Liver (tissue), 9 donors: ENCODE data around the gene CEACAM7. TPM values are rescaled to one million over a fixed set of nuclear protein-coding genes. Genes with fewer than 3 reads are reported as not detected.

Experiments
- DNase-seq: peaks from one replicate; pipeline ENCODE4 v3.0.0-alpha.2; 2017; ENCODE audit warnings: low spot score
- H3K27ac ChIP-seq, 2 donors: one replicate each; pipeline ENCODE4 v1.7.0; 2013; ENCODE audit warnings: inconsistent platforms in 2 of 2, low read length in 2 of 2, control low read depth in 1 of 2, low read depth in 1 of 2, mild to moderate bottlenecking in 1 of 2
- H3K27me3 ChIP-seq, 4 donors: one replicate each; pipeline versions ENCODE4 v1.6.1 to v1.7.0; 2013; ENCODE audit warnings: low read length in 3 of 4, inconsistent platforms in 1 of 4, mild to moderate bottlenecking in 1 of 4, moderate library complexity in 1 of 4; ENCODE audit not compliant: control insufficient read depth in 4 of 4, insufficient read depth in 4 of 4
- H3K36me3 ChIP-seq, 4 donors: one replicate each; pipeline versions ENCODE4 v1.6.1 to v1.7.0; 2013; ENCODE audit warnings: low read length in 3 of 4, mild to moderate bottlenecking in 3 of 4, low read depth in 1 of 4, moderate library complexity in 1 of 4; ENCODE audit not compliant: control insufficient read depth in 4 of 4, insufficient read depth in 3 of 4
- H3K4me1 ChIP-seq, 4 donors: one replicate each; pipeline versions ENCODE4 v1.6.1 to v1.7.0; 2013; ENCODE audit warnings: low read length in 3 of 4, mild to moderate bottlenecking in 3 of 4, moderate library complexity in 1 of 4; ENCODE audit not compliant: control insufficient read depth in 4 of 4, insufficient read depth in 4 of 4
- H3K4me3 ChIP-seq, 3 donors: one replicate each; pipeline versions ENCODE4 v1.6.1 to v1.7.0; 2013; ENCODE audit warnings: low read length in 3 of 3, control low read depth in 1 of 3, low read depth in 1 of 3, mild to moderate bottlenecking in 1 of 3
- H3K9ac ChIP-seq, 2 donors: one replicate each; pipeline ENCODE4 v1.7.0; 2013; ENCODE audit warnings: low read length in 2 of 2, mild to moderate bottlenecking in 2 of 2, moderate library complexity in 2 of 2, control low read depth in 1 of 2, low read depth in 1 of 2
- H3K9me3 ChIP-seq, 4 donors: one replicate each; pipeline versions ENCODE4 v1.6.1 to v1.7.0; 2013; ENCODE audit warnings: low read length in 3 of 4; ENCODE audit not compliant: control insufficient read depth in 4 of 4
- FOXA1 ChIP-seq: IDR thresholded peaks from 2 replicates; pipeline ENCODE4 v1.6.1; 2016; ENCODE audit warnings: antibody characterized with exemption
- GABPA ChIP-seq, 2 donors: IDR thresholded peaks in 1 of 2; conservative IDR thresholded peaks in 1 of 2; 2 replicates each; pipeline ENCODE4 v1.6.1; 2016; ENCODE audit warnings: antibody characterized with exemption in 2 of 2, mild to moderate bottlenecking in 1 of 2, moderate library complexity in 1 of 2
- HNF4A ChIP-seq, 2 donors: conservative IDR thresholded peaks; 2 replicates each; pipeline ENCODE4 v1.6.1; 2016; ENCODE audit warnings: antibody characterized with exemption in 2 of 2, mild to moderate bottlenecking in 2 of 2
- JUND ChIP-seq, 2 donors: IDR thresholded peaks; 2 replicates each; pipeline ENCODE4 v1.6.1; 2016; ENCODE audit warnings: antibody characterized with exemption in 2 of 2
- NR2F2 ChIP-seq: IDR thresholded peaks from 2 replicates; pipeline ENCODE4 v1.6.1; 2016; ENCODE audit warnings: antibody characterized with exemption
- RAD21 ChIP-seq, 2 donors: IDR thresholded peaks; 2 replicates each; pipeline ENCODE4 v1.6.1; 2016; ENCODE audit warnings: antibody characterized with exemption in 2 of 2, mild to moderate bottlenecking in 2 of 2
- RXRA ChIP-seq, 2 donors: IDR thresholded peaks; 2 replicates each; pipeline ENCODE4 v1.6.1; 2017 to 2018; ENCODE audit warnings: antibody characterized with exemption in 2 of 2, mild to moderate bottlenecking in 1 of 2
- SP1 ChIP-seq: IDR thresholded peaks from 2 replicates; pipeline ENCODE4 v1.6.1; 2018; ENCODE audit warnings: antibody characterized with exemption, mild to moderate bottlenecking
- TAF1 ChIP-seq: conservative IDR thresholded peaks from 2 replicates; pipeline ENCODE4 v1.6.1; 2016; ENCODE audit warnings: antibody characterized with exemption, mild to moderate bottlenecking
- YY1 ChIP-seq: IDR thresholded peaks from 2 replicates; pipeline ENCODE4 v1.6.1; 2016; ENCODE audit warnings: antibody characterized with exemption, mild to moderate bottlenecking
- WGBS: extraction: QIAGEN DNeasy Blood & Tissue Kit; methylation state at CpG from one replicate; pipeline ENCODE4 v1.1.7; 2013; 5-methylcytosine and 5-hydroxymethylcytosine counted together
- polyA plus RNA-seq, 2 donors: library from polyadenylated mRNA; stranded (reverse) in 1 of 2; unstranded in 1 of 2; fragments of 200-250 nt in 1 of 2; fragments of >200 nt in 1 of 2; fragmentation: Nextera tagmentation in 1 of 2; extraction: Ambion mirVana in 1 of 2; gene quantifications; one replicate each; pipeline versions ENCODE4 v1.2.1 to v1.2.3, GENCODE V29; 2013 to 2015
- total RNA-seq, 2 donors: library from RNA; depleted of rRNA; stranded (reverse); fragments of >200 nt; gene quantifications; one replicate each; pipeline ENCODE4 v1.2.3, GENCODE V29; 2014
- TF ChIP-seq, protein P1 (sequence below): IDR thresholded peaks from 2 replicates; pipeline ENCODE4 v1.6.1; 2016; ENCODE audit warnings: antibody characterized with exemption, mild to moderate bottlenecking
- TF ChIP-seq, protein P2 (sequence below): fragments of 150-350 bp; IDR thresholded peaks from 2 replicates; pipeline ENCODE4 v1.5.1; 2017; ENCODE audit warnings: improper control_type of control experiment, low read depth, low read length; ENCODE audit not compliant: missing input control
- TF ChIP-seq, protein P3 (sequence below): IDR thresholded peaks from 2 replicates; pipeline ENCODE4 v1.6.1; 2016; ENCODE audit warnings: antibody characterized with exemption
- TF ChIP-seq, protein P4 (sequence below): IDR thresholded peaks from 2 replicates; pipeline ENCODE4 v1.6.1; 2016; ENCODE audit warnings: antibody characterized with exemption
- TF ChIP-seq, protein P5 (sequence below): IDR thresholded peaks from 2 replicates; pipeline ENCODE4 v1.6.1; 2016; ENCODE audit warnings: antibody characterized with exemption
- donor health status: healthy.
- donor health status: healthy.
- donor health status: healthy.
- donor health status: healthy.
- donor health status: healthy.

The CEACAM7 gene
- total and polyA plus RNA-seq, 4 donors: 0.03 TPM; not detected in 3

DNA sequence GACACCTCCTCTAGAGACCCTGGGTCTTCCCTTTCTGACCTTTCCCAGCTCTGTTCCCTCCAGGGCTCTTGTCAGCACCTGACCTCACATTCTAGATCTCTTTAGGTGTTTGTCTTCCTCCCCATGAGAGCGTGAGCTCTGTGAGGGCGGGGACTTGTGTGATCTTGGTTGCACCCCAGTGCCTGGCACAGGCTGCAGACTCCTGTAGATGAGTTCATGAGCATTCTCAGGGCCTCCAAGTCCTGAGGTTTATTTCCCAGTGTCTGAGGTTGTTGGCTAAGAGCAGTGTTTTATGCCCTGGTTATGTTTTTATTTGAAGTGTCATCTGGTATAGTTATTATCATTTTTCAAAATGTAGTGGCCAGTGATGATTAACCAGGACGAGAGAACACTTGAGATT, 61.8 kb downstream of the CEACAM7 start:
- H3K36me3 ChIP-seq: no peaks in the 10 kb centered on the region
- no peak overlapping the region for H3K9ac ChIP-seq
- H3K27me3 ChIP-seq: peaks cover 0 to 3% (median 1%) of the 10 kb centered on the region in 4 donors
- peaks cover 0 to 2% (median 0%) of the 10 kb centered on the region in 4 donors for H3K4me1 ChIP-seq
- no peak overlapping the region for H3K27ac ChIP-seq
- no peak overlapping the region for H3K4me3 ChIP-seq
- 38% methylated on average over 3 of the region's 3 CpGs for WGBS
- H3K9me3 ChIP-seq: peaks cover 0 to 10% (median 4%) of the 10 kb centered on the region in 4 donors
- no peak for DNase-seq
- TF ChIP-seq TAF1 (no peak), FOXA1 (no peak), JUND (IDR thresholded peaks at IDR 0.05) (no peak), YY1 (no peak), RXRA (IDR thresholded peaks at IDR 0.05) (no peak), GABPA (IDR thresholded peaks at IDR 0.05 in 1 of 2, conservative IDR thresholded peaks at IDR 0.05 in 1 of 2) (no peak)
- TF ChIP-seq, protein P1, sequence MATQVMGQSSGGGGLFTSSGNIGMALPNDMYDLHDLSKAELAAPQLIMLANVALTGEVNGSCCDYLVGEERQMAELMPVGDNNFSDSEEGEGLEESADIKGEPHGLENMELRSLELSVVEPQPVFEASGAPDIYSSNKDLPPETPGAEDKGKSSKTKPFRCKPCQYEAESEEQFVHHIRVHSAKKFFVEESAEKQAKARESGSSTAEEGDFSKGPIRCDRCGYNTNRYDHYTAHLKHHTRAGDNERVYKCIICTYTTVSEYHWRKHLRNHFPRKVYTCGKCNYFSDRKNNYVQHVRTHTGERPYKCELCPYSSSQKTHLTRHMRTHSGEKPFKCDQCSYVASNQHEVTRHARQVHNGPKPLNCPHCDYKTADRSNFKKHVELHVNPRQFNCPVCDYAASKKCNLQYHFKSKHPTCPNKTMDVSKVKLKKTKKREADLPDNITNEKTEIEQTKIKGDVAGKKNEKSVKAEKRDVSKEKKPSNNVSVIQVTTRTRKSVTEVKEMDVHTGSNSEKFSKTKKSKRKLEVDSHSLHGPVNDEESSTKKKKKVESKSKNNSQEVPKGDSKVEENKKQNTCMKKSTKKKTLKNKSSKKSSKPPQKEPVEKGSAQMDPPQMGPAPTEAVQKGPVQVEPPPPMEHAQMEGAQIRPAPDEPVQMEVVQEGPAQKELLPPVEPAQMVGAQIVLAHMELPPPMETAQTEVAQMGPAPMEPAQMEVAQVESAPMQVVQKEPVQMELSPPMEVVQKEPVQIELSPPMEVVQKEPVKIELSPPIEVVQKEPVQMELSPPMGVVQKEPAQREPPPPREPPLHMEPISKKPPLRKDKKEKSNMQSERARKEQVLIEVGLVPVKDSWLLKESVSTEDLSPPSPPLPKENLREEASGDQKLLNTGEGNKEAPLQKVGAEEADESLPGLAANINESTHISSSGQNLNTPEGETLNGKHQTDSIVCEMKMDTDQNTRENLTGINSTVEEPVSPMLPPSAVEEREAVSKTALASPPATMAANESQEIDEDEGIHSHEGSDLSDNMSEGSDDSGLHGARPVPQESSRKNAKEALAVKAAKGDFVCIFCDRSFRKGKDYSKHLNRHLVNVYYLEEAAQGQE: no peak

DNA sequence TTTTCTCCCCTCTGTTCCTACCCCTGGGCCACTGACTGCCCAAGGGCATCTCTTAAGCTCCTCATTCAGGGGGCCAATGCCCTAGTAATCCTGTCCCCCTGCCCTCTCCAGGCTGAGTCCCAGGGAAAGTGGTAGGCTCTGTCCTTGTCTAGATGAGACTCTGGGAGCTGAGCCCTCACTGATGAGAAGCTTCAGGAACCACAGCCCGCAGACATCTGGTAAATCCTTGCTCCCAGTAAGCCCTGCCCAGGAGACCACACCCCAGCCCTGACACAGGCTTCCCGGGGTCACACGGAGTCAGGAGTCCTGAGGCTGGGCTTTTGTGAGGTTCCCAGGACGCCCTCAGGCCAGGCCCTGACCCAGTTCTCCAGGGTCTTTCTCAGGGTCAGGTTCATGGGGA, 63.1 kb downstream of the CEACAM7 start:
- no peak for TF ChIP-seq YY1
- TF ChIP-seq, protein P2, sequence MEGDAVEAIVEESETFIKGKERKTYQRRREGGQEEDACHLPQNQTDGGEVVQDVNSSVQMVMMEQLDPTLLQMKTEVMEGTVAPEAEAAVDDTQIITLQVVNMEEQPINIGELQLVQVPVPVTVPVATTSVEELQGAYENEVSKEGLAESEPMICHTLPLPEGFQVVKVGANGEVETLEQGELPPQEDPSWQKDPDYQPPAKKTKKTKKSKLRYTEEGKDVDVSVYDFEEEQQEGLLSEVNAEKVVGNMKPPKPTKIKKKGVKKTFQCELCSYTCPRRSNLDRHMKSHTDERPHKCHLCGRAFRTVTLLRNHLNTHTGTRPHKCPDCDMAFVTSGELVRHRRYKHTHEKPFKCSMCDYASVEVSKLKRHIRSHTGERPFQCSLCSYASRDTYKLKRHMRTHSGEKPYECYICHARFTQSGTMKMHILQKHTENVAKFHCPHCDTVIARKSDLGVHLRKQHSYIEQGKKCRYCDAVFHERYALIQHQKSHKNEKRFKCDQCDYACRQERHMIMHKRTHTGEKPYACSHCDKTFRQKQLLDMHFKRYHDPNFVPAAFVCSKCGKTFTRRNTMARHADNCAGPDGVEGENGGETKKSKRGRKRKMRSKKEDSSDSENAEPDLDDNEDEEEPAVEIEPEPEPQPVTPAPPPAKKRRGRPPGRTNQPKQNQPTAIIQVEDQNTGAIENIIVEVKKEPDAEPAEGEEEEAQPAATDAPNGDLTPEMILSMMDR: no peak
- TF ChIP-seq, protein P3, sequence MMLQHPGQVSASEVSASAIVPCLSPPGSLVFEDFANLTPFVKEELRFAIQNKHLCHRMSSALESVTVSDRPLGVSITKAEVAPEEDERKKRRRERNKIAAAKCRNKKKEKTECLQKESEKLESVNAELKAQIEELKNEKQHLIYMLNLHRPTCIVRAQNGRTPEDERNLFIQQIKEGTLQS: no peak
- no peak for TF ChIP-seq HNF4A (conservative IDR thresholded peaks at IDR 0.05)
- TF ChIP-seq RAD21 (IDR thresholded peaks at IDR 0.05): no peak
- no peak for TF ChIP-seq NR2F2
- TF ChIP-seq, protein P4, sequence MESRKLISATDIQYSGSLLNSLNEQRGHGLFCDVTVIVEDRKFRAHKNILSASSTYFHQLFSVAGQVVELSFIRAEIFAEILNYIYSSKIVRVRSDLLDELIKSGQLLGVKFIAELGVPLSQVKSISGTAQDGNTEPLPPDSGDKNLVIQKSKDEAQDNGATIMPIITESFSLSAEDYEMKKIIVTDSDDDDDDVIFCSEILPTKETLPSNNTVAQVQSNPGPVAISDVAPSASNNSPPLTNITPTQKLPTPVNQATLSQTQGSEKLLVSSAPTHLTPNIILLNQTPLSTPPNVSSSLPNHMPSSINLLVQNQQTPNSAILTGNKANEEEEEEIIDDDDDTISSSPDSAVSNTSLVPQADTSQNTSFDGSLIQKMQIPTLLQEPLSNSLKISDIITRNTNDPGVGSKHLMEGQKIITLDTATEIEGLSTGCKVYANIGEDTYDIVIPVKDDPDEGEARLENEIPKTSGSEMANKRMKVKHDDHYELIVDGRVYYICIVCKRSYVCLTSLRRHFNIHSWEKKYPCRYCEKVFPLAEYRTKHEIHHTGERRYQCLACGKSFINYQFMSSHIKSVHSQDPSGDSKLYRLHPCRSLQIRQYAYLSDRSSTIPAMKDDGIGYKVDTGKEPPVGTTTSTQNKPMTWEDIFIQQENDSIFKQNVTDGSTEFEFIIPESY: no peak
- TF ChIP-seq, protein P5, sequence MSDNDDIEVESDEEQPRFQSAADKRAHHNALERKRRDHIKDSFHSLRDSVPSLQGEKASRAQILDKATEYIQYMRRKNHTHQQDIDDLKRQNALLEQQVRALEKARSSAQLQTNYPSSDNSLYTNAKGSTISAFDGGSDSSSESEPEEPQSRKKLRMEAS: no peak
- no peak for TF ChIP-seq FOXA1
- TF ChIP-seq TAF1: no peak
- TF ChIP-seq JUND (IDR thresholded peaks at IDR 0.05): no peak
- TF ChIP-seq SP1: no peak
- 52% methylated on average over 4 of the region's 4 CpGs for WGBS
- Histone ChIP-seq H3K27me3 (peaks cover 0 to 3% (median 1%) of the 10 kb centered on the region in 4 donors), H3K9ac (no peak overlapping the region), H3K9me3 (no peaks in the 10 kb centered on the region), H3K27ac (no peak overlapping the region), H3K36me3 (no peaks in the 10 kb centered on the region), H3K4me1 (peaks cover 0 to 2% (median 0%) of the 10 kb centered on the region in 4 donors), H3K4me3 (no peak overlapping the region)
- no peak for DNase-seq
